GM12878 (cell line): ENCODE results near the gene FAM227B.

Source experiments
- CHD4 ChIP-seq: fragments of 200-600 bp; sonication (generic); IDR thresholded peaks from 2 replicates; pipeline ENCODE4 v1.6.1; 2016; ENCODE audit warnings: mild to moderate bottlenecking
- CREB1 ChIP-seq: IDR thresholded peaks from 2 replicates; pipeline ENCODE4 v1.6.1; 2012; ENCODE audit warnings: low read depth, mild to moderate bottlenecking, inconsistent platforms
- CTCF ChIP-seq, 3 experiments: IDR thresholded peaks in 2 of 3; conservative IDR thresholded peaks in 1 of 3; 2 replicates each; pipeline ENCODE4 v1.5.1; 2011; ENCODE audit warnings: low read depth in 3 of 3, low read length in 3 of 3, mild to moderate bottlenecking in 3 of 3, control low read depth in 2 of 3, moderate library complexity in 2 of 3, inconsistent platforms in 1 of 3, mixed read lengths in 1 of 3; ENCODE audit not compliant: control insufficient read depth in 2 of 3, insufficient read depth in 1 of 3; ENCODE audit errors: extremely low read depth in 1 of 3
- EGR1 ChIP-seq, 2 experiments: IDR thresholded peaks; 1 replicate in 1 of 2; 2 replicates in 1 of 2; pipeline ENCODE4 v1.6.1; 2011 to 2012; ENCODE audit warnings: low read depth in 2 of 2, low read length in 2 of 2, borderline replicate concordance in 1 of 2, mild to moderate bottlenecking in 1 of 2, moderate library complexity in 1 of 2
- POLR2A ChIP-seq: IDR thresholded peaks from 2 replicates; pipeline ENCODE4 v1.6.1; 2011; ENCODE audit warnings: low read depth, mild to moderate bottlenecking, low read length
- POLR2AphosphoS2 ChIP-seq: IDR thresholded peaks from 2 replicates; pipeline ENCODE4 v1.6.1; 2011; ENCODE audit warnings: low read depth, mild to moderate bottlenecking, low read length, improper control_type of control experiment, moderate library complexity
- RAD21 ChIP-seq: IDR thresholded peaks from 2 replicates; pipeline ENCODE4 v1.6.1; 2011; ENCODE audit warnings: mild to moderate bottlenecking, low read depth, low read length, moderate library complexity; ENCODE audit not compliant: insufficient read depth
- REST ChIP-seq: IDR thresholded peaks from 2 replicates; pipeline ENCODE4 v1.6.1; 2012; ENCODE audit warnings: mild to moderate bottlenecking, low read depth, low read length
- WRNIP1 ChIP-seq: IDR thresholded peaks from 2 replicates; pipeline ENCODE4 v1.6.1; 2011; ENCODE audit warnings: low read depth, low read length, improper control_type of control experiment, borderline replicate concordance
- ZBTB11 ChIP-seq: fragments of 450-650 bp; formaldehyde crosslinking; IDR thresholded peaks from 2 replicates; pipeline ENCODE4 v1.5.0; 2022; ENCODE audit warnings: mild to moderate bottlenecking, missing genetic modification characterization

- TF ChIP-seq CHD4 (no peak), POLR2A (no peak), CTCF (IDR thresholded peaks at IDR 0.05 in 2 of 3, conservative IDR thresholded peaks at IDR 0.05 in 1 of 3; ENCODE audit: control insufficient read depth in 2 of 3, extremely low read depth in 1 of 3, insufficient read depth in 1 of 3, low read depth in 3 of 3, low read length in 3 of 3) (no peak), WRNIP1 (no peak), EGR1 (IDR thresholded peaks at IDR 0.05; ENCODE audit: borderline replicate concordance in 1 of 2, low read depth in 2 of 2, low read length in 2 of 2) (no peak), RAD21 (no peak), POLR2AphosphoS2 (no peak), ZBTB11 (CRISPR knock-in tag) (no peak), CREB1 (no peak), REST (no peak)
Observed at GRCh38 chr15:49418811-49419210, 201.8 kb downstream of the FAM227B start.
